ENCODE data around the gene GRM7. TPM values are rescaled to one million over a fixed set of nuclear protein-coding genes. Genes with fewer than 3 reads are reported as not detected.

The GRM7 gene
- total RNA-seq, 1 experiment from 2014 or later: 0.28 TPM

DNA sequence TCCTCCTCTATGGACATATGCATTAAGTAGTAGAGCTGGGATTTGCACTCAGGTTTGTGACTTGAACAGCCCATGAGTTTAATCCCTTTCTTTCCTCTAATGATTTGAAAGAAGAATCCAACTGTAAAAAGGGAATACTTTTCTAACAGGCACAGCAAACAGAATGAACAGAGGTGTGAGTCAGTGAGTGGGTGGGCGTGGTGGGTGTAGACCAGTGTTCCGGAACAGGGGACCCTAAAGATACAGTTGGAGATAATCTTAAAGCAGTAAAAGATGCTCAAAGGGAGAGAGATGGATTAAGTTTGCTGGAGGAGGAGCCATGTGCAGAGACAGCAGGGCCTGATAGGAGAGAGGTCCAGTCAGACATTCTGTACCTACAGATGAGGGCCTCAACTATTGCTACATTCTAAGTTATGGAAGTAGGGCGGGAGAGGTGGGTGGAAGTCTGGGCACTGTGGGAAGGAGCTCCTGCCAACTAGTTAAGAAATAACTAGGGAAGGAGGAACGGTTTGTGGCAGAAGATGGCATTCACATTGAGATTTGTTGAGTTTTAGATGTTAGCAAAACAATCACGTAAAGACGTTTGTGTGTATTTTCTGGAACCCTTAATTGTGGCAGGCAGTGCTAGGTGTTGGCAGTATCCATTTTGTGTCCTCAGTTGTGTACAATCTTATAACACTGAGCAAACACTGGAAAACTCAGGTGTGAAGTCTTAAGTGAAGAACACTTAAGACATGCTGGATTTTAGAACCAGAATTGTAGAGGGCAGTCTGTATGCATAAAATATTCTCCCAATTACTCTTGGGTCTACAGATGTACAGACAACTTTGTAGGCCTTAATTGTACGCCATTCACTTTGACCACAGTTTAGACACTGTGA lies 511.0 kb downstream of the GRM7 start:
- Histone ChIP-seq H3T11ph (ENCODE audit: low read length) (no peak overlapping the region), H3K56ac (ENCODE audit: insufficient read length, low read depth, low read length) (no peak overlapping the region), H2AK5ac (ENCODE audit: insufficient read length, low read length) (no peak overlapping the region), H4K5ac (ENCODE audit: insufficient read length, low read depth, low read length) (no peak overlapping the region), H3K18ac (ENCODE audit: insufficient read length, low read depth, low read length) (no peak overlapping the region), H3K27ac (ENCODE audit: insufficient read length, low read depth, low read length) (no peak overlapping the region), H3K27me3 (ENCODE audit: insufficient read depth, low read length) (no peaks in the 10 kb centered on the region), H3K4me2 (ENCODE audit: insufficient read depth, insufficient read length, low read length) (no peak overlapping the region), H3K23ac (ENCODE audit: insufficient read length, low read depth, low read length) (no peak overlapping the region), H2BK5ac (ENCODE audit: insufficient read length, low read length) (no peak overlapping the region), H3K4ac (ENCODE audit: low read depth, low read length) (no peak overlapping the region), H3K9ac (ENCODE audit: extremely low read depth, insufficient read length, low read length) (no peak overlapping the region), H2BK15ac (ENCODE audit: low read depth, low read length) (no peak overlapping the region), H3K9me3 (ENCODE audit: control insufficient read depth, low read depth, low read length) (no peaks in the 10 kb centered on the region), H2BK20ac (ENCODE audit: low read depth, low read length, poor library complexity, severe bottlenecking) (no peak overlapping the region), H2BK12ac (ENCODE audit: insufficient read length, low read depth, low read length) (no peak overlapping the region), H3K79me1 (ENCODE audit: insufficient read depth, low read depth, low read length, poor library complexity, severe bottlenecking) (no peaks in the 10 kb centered on the region), H2BK120ac (ENCODE audit: low read depth, low read length, poor library complexity, severe bottlenecking) (no peak overlapping the region), H4K8ac (replicated peaks; ENCODE audit: insufficient read length, low read depth, low read length) (no peak overlapping the region), H3K14ac (ENCODE audit: insufficient read depth, low read length) (no peak overlapping the region), H3K4me1 (ENCODE audit: insufficient read depth, low read length) (no peaks in the 10 kb centered on the region), H4K20me1 (ENCODE audit: control insufficient read depth, insufficient read depth, insufficient read length) (no peaks in the 10 kb centered on the region), H4K91ac (ENCODE audit: insufficient read length, low read depth, low read length) (no peak overlapping the region), H2AFZ (ENCODE audit: low read length) (no peak overlapping the region), H3K23me2 (ENCODE audit: insufficient read length, low read depth, low read length, poor library complexity, severe bottlenecking) (no peaks in the 10 kb centered on the region), H3K79me2 (ENCODE audit: insufficient read depth, low read length) (no peaks in the 10 kb centered on the region)
- H3K27ac Mint-ChIP-seq: no peak overlapping the region
- H3K4me1 Mint-ChIP-seq: no peaks in the 10 kb centered on the region
- no peaks in the 10 kb centered on the region for H3K27me3 Mint-ChIP-seq (ENCODE audit: low read depth)
- no peak overlapping the region for H3K4me3 Mint-ChIP-seq
- DNase-seq: no peak
- H3K9me3 Mint-ChIP-seq: no peaks in the 10 kb centered on the region
- WGBS (ENCODE audit: extremely low coverage, insufficient read length, low lambda C conversion rate): no CpG with 5 or more reads among the region's 7 CpGs
- TF ChIP-seq, protein P1, sequence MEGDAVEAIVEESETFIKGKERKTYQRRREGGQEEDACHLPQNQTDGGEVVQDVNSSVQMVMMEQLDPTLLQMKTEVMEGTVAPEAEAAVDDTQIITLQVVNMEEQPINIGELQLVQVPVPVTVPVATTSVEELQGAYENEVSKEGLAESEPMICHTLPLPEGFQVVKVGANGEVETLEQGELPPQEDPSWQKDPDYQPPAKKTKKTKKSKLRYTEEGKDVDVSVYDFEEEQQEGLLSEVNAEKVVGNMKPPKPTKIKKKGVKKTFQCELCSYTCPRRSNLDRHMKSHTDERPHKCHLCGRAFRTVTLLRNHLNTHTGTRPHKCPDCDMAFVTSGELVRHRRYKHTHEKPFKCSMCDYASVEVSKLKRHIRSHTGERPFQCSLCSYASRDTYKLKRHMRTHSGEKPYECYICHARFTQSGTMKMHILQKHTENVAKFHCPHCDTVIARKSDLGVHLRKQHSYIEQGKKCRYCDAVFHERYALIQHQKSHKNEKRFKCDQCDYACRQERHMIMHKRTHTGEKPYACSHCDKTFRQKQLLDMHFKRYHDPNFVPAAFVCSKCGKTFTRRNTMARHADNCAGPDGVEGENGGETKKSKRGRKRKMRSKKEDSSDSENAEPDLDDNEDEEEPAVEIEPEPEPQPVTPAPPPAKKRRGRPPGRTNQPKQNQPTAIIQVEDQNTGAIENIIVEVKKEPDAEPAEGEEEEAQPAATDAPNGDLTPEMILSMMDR (conservative IDR thresholded peaks at IDR 0.05): no peak
- H3K36me3 Mint-ChIP-seq (ENCODE audit: insufficient read depth in 1 of 3, low read depth in 3 of 3): no peaks in the 10 kb centered on the region
